K562 treated with DMSO at 1 percent for 24 hours (cell line): ENCODE results near the gene MAN2C1. TPM values are rescaled to one million over a fixed set of nuclear protein-coding genes. Genes with fewer than 3 reads are reported as not detected.

Experiments
- total RNA-seq: library from RNA; unstranded; fragments of 300-600 nt; gene quantifications from 2 replicates; pipeline ENCODE4 v1.2.3, GENCODE V29; 2022; ENCODE audit warnings: low read depth; ENCODE audit not compliant: insufficient read depth

The MAN2C1 gene
- 45.2 and 67.5 TPM in 2 replicates for total RNA-seq

GRCh38 chr15:75367913-75368688, at the start of gene MAN2C1:
Gene MAN2C1 (minus strand): TSS chr15:75368607. CDS start chr15:75368583, 24 bp downstream.

GRCh38 chr15:75346796-75347221, 21.6 kb downstream of the MAN2C1 start, which contains the start of gene NEIL1:
Gene NEIL1 (plus strand): TSS chr15:75347039. CDS start chr15:75348906, 1,867 bp downstream.

GRCh38 chr15:75335705-75336355, 32.6 kb downstream of the MAN2C1 start, which contains the start of gene COMMD4:
Gene COMMD4 (plus strand): TSS chr15:75336063. CDS start chr15:75336090, 27 bp downstream.

Other genes starting within 250 kb of the MAN2C1 start
- gene C15orf39, start 166.7 kb downstream of the MAN2C1 start, total RNA-seq: 58.6 and 60.0 TPM in 2 replicates
- gene GOLGA6C, start 110.3 kb downstream of the MAN2C1 start, total RNA-seq: not detected in 2 replicates
- 0.19 TPM in 1 of 2 replicates, not detected in the other for gene GOLGA6D, start 85.8 kb downstream of the MAN2C1 start, total RNA-seq
- gene COMMD4, start 32.5 kb downstream of the MAN2C1 start, total RNA-seq: 84.0 and 88.7 TPM in 2 replicates
- 2.8 and 7.8 TPM in 2 replicates for gene NEIL1, start 21.6 kb downstream of the MAN2C1 start, total RNA-seq
- 27.1 and 28.0 TPM in 2 replicates for gene SIN3A, start 83.1 kb upstream of the MAN2C1 start, total RNA-seq
- gene PTPN9, start 210.7 kb upstream of the MAN2C1 start, total RNA-seq: 28.8 and 33.8 TPM in 2 replicates